AG09309 (cell line): ENCODE measurements around the gene ATAD2B.

Experiments
- DNase-seq: peaks from one replicate; pipeline ENCODE4 v3.0.0-alpha.2; 2010; ENCODE audit warnings: low read depth
- H3K4me3 ChIP-seq: 2 replicates; pipeline ENCODE4 v1.5.1; 2011; ENCODE audit warnings: mild to moderate bottlenecking, low read depth, low read length, moderate library complexity; ENCODE audit not compliant: control insufficient read depth
- TF ChIP-seq, protein P1 (sequence below): IDR thresholded peaks from 2 replicates; pipeline ENCODE4 v1.5.1; 2011; ENCODE audit warnings: mild to moderate bottlenecking, low read depth, low read length, inconsistent platforms; ENCODE audit not compliant: insufficient read depth, control insufficient read depth; ENCODE audit errors: missing control alignments

The ATAD2B gene

DNA sequence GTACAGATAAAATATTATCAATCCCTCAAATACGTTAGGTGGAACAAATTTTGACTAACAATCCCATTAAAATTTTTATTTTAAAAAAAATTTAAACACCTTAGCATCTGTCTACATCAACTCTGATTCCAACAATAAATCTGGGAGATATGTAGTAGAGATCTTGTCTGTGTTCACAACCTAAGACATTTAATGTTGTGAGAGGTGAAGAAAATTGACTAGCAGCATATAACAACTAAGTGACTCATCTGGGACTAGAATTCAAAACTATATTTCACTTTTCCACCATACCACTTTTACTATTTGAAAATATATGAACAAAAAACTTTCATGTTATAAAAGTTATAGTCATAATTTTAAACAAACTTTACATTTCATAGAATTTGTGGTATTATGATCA lies 97.9 kb downstream of the ATAD2B start:
- no peak for DNase-seq
- H3K4me3 ChIP-seq, result no peak overlapping the region
- TF ChIP-seq, protein P1, sequence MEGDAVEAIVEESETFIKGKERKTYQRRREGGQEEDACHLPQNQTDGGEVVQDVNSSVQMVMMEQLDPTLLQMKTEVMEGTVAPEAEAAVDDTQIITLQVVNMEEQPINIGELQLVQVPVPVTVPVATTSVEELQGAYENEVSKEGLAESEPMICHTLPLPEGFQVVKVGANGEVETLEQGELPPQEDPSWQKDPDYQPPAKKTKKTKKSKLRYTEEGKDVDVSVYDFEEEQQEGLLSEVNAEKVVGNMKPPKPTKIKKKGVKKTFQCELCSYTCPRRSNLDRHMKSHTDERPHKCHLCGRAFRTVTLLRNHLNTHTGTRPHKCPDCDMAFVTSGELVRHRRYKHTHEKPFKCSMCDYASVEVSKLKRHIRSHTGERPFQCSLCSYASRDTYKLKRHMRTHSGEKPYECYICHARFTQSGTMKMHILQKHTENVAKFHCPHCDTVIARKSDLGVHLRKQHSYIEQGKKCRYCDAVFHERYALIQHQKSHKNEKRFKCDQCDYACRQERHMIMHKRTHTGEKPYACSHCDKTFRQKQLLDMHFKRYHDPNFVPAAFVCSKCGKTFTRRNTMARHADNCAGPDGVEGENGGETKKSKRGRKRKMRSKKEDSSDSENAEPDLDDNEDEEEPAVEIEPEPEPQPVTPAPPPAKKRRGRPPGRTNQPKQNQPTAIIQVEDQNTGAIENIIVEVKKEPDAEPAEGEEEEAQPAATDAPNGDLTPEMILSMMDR, result no peak

DNA sequence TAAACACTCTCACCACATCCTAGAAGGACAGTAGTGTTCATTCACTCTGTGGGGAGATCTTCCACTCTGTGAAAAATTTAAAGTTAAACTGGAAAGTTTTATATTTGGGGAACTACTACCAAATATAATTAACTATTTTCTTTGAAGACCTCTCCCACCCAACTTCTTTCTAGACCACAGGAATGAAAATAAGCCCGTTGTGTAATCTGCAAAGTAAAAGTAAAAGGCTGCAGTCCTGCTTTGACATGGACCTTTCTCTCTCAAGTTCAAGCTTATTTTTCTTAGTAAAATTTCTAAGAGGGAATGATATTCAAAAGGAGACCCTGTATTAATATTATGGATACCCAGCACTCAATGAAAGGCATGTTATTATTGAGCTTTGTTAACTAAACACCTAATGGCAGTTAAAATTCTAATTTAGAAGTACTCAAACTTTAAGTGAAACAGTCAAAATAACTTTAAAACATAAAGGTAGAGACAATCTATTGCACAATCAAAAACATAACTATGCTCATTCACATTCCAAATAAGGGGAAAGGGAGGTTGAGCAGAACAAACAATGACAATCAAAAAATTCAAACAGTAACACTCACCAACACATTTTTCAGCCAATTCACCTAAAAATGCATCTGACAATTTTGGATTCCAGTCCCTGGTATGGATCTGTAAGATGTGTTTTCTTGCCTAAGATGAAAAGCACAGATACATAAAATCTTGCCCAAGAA lies 98.5 kb downstream of the ATAD2B start:
- TF ChIP-seq, protein P1, result no peak
- no peak for DNase-seq

DNA sequence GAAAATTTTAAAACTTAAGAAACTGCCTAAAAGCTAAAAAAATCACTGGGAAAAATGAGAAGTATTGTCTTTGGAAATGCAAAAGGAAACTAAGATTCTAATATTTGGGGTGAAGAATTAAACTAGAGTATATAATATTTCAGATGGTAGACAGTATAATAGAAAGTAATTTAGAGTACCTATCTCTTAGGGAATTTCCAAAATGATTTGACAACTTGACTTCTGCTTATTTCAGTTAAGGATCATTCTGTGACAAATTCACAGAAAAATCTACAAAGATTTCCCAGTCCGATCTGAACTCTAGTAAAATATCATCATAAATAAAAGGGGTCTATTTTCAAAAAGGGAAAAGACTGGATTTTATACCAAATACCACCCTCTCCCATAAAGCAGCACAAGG lies 99.6 kb downstream of the ATAD2B start:
- no peak for DNase-seq
- TF ChIP-seq, protein P1, result no peak

More for the DNA sequence above, 98.5 kb downstream of the ATAD2B start:
- H3K4me3 ChIP-seq, result no peak overlapping the region

DNA sequence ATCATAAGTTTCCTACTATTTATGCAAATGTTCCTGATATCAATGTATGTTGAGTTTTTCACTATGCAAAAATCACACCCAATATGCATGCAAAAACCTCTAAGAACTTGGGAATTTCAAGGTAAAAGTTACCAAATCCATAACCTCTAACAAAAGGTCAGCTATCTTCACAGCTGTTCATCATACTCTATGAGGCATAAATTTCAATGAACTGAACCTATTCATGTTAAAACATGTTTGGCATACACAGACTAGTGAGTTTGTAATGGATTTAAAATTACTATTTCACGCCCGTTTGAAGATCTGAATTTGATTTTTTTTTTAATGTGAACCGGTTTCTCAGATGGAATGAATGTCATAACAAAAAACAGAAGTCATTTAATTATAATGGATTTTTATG lies 100.2 kb downstream of the ATAD2B start:
- H3K4me3 ChIP-seq, result no peak overlapping the region
- no peak for DNase-seq
- TF ChIP-seq, protein P1, result no peak

More for the DNA sequence above, 99.6 kb downstream of the ATAD2B start:
- H3K4me3 ChIP-seq, result no peak overlapping the region

DNA sequence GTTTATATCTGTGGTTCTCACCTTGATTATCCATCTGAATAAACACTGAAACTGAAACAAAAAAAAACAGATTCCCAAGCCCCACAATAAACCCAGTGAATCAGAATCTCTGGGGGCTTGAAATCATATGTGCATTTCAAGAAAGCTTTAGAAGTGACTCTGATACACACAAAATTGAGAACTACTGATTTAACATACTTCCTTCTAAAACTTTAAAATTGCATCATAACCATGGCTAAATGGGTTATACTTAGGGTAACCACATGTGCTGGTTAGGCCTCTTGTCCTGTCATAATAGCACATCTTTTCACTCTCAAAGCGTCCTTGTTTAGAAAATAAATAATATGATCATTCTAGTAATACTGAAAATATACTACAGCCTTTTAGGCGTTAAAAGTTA lies 100.9 kb downstream of the ATAD2B start:
- TF ChIP-seq, protein P1, result no peak
- DNase-seq, result no peak
- H3K4me3 ChIP-seq, result no peak overlapping the region

DNA sequence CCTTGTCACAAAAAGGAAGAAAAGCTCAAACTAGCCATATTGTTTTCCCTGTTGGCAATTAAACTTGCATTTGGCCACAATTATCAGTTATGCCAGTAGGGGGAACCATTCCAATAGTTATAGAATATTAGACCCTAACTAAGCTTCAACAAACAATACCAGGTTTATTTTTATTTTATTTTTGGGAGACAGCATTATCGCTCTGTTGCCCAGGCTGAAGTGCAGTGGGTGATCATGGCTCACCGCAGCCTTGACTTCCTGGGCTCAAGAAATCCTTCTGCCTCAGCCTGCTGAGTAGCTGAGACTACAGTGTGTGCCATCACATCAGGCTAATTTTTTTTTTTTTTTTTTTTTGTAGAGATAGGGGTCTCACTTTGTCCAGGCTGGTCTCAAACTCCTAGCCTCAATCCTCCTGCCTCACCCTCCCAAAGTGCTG lies 102.1 kb downstream of the ATAD2B start:
- TF ChIP-seq, protein P1, result peak; percentile 55
- peak; percentile 18 for DNase-seq
- no peak overlapping the region for H3K4me3 ChIP-seq

DNA sequence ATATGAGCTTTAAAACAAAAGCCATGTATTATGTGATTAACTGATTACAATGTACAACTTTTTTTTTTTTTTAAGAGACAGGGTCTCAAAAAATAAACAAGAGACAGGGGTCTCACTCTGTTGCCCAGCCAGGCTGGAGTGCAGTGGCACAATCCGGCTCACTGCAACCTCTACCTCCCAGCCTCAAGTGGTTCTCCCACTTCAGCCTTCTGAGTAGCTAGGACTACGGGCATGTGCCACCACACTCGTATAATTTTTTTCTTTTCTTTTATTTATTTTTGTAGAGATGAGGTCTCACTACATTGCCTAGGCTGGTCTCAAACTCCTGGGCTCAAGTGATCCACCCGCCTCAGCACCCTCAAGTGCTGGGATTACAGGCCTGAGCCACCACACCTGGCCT lies 103.1 kb downstream of the ATAD2B start:
- TF ChIP-seq, protein P1, result no peak
- DNase-seq, result no peak
- no peak overlapping the region for H3K4me3 ChIP-seq
